SK-N-SH (cell line): ENCODE data around the gene HCN4.

Source experiments
- EZH2phosphoT487 ChIP-seq: fragments of 200-600 bp; sonication (generic); IDR thresholded peaks from 2 replicates; pipeline ENCODE4 v1.6.1; 2017; ENCODE audit warnings: low read depth, mixed run types, mild to moderate bottlenecking, antibody characterized with exemption, moderate library complexity, borderline replicate concordance
- FOXJ3 ChIP-seq: sonication (generic); formaldehyde crosslinking; IDR thresholded peaks from 2 replicates; pipeline ENCODE4 v1.5.1; 2020; ENCODE audit warnings: mild to moderate bottlenecking, missing genetic modification reagents
- POLR2AphosphoS5 ChIP-seq: IDR thresholded peaks from 2 replicates; pipeline ENCODE4 v1.6.1; 2012; ENCODE audit warnings: low read depth, low read length
- RAD21 ChIP-seq: IDR thresholded peaks from 2 replicates; pipeline ENCODE4 v1.6.1; 2012; ENCODE audit warnings: mild to moderate bottlenecking, low read length
- TAF1 ChIP-seq: IDR thresholded peaks from 2 replicates; pipeline ENCODE4 v1.6.1; 2012; ENCODE audit warnings: low read depth, mild to moderate bottlenecking, low read length, moderate library complexity, borderline replicate concordance
- TF ChIP-seq, protein P1 (sequence below): fragments of 200-600 bp; sonication (generic); IDR thresholded peaks from 2 replicates; pipeline ENCODE4 v1.6.1; 2017; ENCODE audit warnings: antibody characterized with exemption, mild to moderate bottlenecking, moderate library complexity

- TF ChIP-seq, protein P1, sequence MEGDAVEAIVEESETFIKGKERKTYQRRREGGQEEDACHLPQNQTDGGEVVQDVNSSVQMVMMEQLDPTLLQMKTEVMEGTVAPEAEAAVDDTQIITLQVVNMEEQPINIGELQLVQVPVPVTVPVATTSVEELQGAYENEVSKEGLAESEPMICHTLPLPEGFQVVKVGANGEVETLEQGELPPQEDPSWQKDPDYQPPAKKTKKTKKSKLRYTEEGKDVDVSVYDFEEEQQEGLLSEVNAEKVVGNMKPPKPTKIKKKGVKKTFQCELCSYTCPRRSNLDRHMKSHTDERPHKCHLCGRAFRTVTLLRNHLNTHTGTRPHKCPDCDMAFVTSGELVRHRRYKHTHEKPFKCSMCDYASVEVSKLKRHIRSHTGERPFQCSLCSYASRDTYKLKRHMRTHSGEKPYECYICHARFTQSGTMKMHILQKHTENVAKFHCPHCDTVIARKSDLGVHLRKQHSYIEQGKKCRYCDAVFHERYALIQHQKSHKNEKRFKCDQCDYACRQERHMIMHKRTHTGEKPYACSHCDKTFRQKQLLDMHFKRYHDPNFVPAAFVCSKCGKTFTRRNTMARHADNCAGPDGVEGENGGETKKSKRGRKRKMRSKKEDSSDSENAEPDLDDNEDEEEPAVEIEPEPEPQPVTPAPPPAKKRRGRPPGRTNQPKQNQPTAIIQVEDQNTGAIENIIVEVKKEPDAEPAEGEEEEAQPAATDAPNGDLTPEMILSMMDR: no peak
- TF ChIP-seq RAD21 (no peak), FOXJ3 (CRISPR knock-in tag) (no peak), POLR2AphosphoS5 (no peak), EZH2phosphoT487 (no peak), TAF1 (no peak)
These were observed 3.1 kb upstream of the HCN4 start for GRCh38 chr15:73371812-73372211.
